OCI-M2 (cell line): Measurements from ENCODE around the gene PIM1.
"Not testable (repeated sequence)": the region's sequence is repeated elsewhere in the genome, so short reads cannot be mapped to it uniquely, and the experiment has no call there.

Experiments used
- DNase-seq: peaks from one replicate; lab custom pipeline; 2025; ENCODE audit not compliant: unreplicated experiment; lab: John Stamatoyannopoulos, UW

Gene PIM1

GRCh38 chr6:37187321-37188022, 17.5 kb downstream of the PIM1 start:
- DNase-seq, result no peak

- DNase-seq, result no peak
These were observed 19.1 kb downstream of the PIM1 start for GRCh38 chr6:37188962-37189510.

- DNase-seq, result no peak
These were observed 20.2 kb downstream of the PIM1 start for GRCh38 chr6:37190159-37190535.

- DNase-seq, result no peak
These were observed 22.7 kb downstream of the PIM1 start for GRCh38 chr6:37192666-37193065.

GRCh38 chr6:37194886-37195285, 24.9 kb downstream of the PIM1 start:
- DNase-seq, result not testable (repeated sequence)

GRCh38 chr6:37196451-37196850, 26.5 kb downstream of the PIM1 start:
- not testable (repeated sequence) for DNase-seq

- no peak for DNase-seq
These were observed 30.1 kb downstream of the PIM1 start for GRCh38 chr6:37200085-37200484.

- no peak for DNase-seq
These were observed 31.8 kb downstream of the PIM1 start for GRCh38 chr6:37201726-37202125.

GRCh38 chr6:37202788-37203491, 33.0 kb downstream of the PIM1 start:
- no peak for DNase-seq

- DNase-seq, result no peak
These were observed 34.2 kb downstream of the PIM1 start for GRCh38 chr6:37204014-37204751.

- no peak for DNase-seq
These were observed 35.4 kb downstream of the PIM1 start for GRCh38 chr6:37205175-37205996.

- DNase-seq, result no peak
These were observed 36.0 kb downstream of the PIM1 start for GRCh38 chr6:37205997-37206340.

GRCh38 chr6:37206622-37207021, 36.7 kb downstream of the PIM1 start:
- DNase-seq, result no peak

- peak; percentile 53 for DNase-seq
These were observed 38.0 kb downstream of the PIM1 start for GRCh38 chr6:37207903-37208456.

GRCh38 chr6:37208793-37209192, 38.8 kb downstream of the PIM1 start:
- DNase-seq, result no peak

GRCh38 chr6:37209461-37210205, 39.7 kb downstream of the PIM1 start:
- no peak for DNase-seq

- DNase-seq, result peak; percentile 81
These were observed 40.5 kb downstream of the PIM1 start for GRCh38 chr6:37210313-37210968.

GRCh38 chr6:37212268-37212667, 42.3 kb downstream of the PIM1 start:
- DNase-seq, result no peak

GRCh38 chr6:37218061-37218460, 48.1 kb downstream of the PIM1 start:
- DNase-seq, result no peak
